Endothelial cell of umbilical vein (primary cell): ENCODE measurements around the gene TTLL5. TPM values are rescaled to one million over a fixed set of nuclear protein-coding genes. Genes with fewer than 3 reads are reported as not detected.

Experiments
- BruUV-seq: library from RNA; stranded (reverse); fragments of 400-500 nt; replicated peaks from 2 replicates; lab custom pipeline; 2021; lab: Mats Ljungman, UMichigan
- CTCF ChIA-PET: fragments of 300-600, 350-600 bp; sonication (Branson Sonifier 250); formaldehyde crosslinking; loops from one replicate; lab custom pipeline; 2021; ENCODE audit warnings: antibody characterized with exemption, inconsistent platforms; lab: Charles Lee
- POLR2A ChIA-PET: fragments of 300-600, 350-600 bp; sonication (Branson Sonifier 250); formaldehyde crosslinking; loops from one replicate; lab custom pipeline; 2021; ENCODE audit warnings: antibody characterized with exemption, inconsistent platforms; lab: Charles Lee
- DNase-seq: peaks from one replicate; pipeline ENCODE4 v3.0.0-alpha.2; 2011; ENCODE audit warnings: low read depth, low spot score
- FAIRE-seq: peaks from 2 replicates; lab custom pipeline; 2011; peaks lifted over from hg19 to GRCh38; lab: Jason Lieb, UNC
- H2AFZ ChIP-seq: 2 replicates; pipeline ENCODE4 v1.6.0; 2012; ENCODE audit warnings: low read depth, low read length, control low read depth, inconsistent platforms
- H3K27ac ChIP-seq: 2 replicates; pipeline ENCODE4 v1.5.1; 2011; ENCODE audit warnings: low read depth, mild to moderate bottlenecking, control low read depth, low read length, moderate library complexity; ENCODE audit not compliant: insufficient read depth
- H3K27me3 ChIP-seq, 2 experiments: 2 replicates each; pipeline versions ENCODE4 v1.6.0 to v1.6.1; 2011; ENCODE audit warnings: low read length in 2 of 2, mixed read lengths in 1 of 2; ENCODE audit not compliant: control insufficient read depth in 2 of 2, insufficient read depth in 2 of 2
- H3K36me3 ChIP-seq, 2 experiments: 2 replicates in 1 of 2; 3 replicates in 1 of 2; pipeline ENCODE4 v1.5.1; 2011; ENCODE audit warnings: low read length in 2 of 2, mild to moderate bottlenecking in 1 of 2, moderate library complexity in 1 of 2; ENCODE audit not compliant: control insufficient read depth in 2 of 2, insufficient read depth in 2 of 2; ENCODE audit errors: extremely low read depth in 1 of 2
- H3K4me1 ChIP-seq: 3 replicates; pipeline ENCODE4 v1.5.1; 2011; ENCODE audit warnings: mild to moderate bottlenecking, low read length; ENCODE audit not compliant: control insufficient read depth, insufficient read depth; ENCODE audit errors: extremely low read depth
- H3K4me2 ChIP-seq: 2 replicates; pipeline ENCODE4 v1.6.1; 2011; ENCODE audit warnings: low read length, control low read depth, mixed read lengths; ENCODE audit not compliant: insufficient read depth
- H3K4me3 ChIP-seq, 3 experiments: fragments of 200-600 bp in 1 of 3; sonication (generic), shearing (Covaris generic) in 1 of 3; replicated peaks in 1 of 3; 2 replicates each; pipeline ENCODE4 v1.5.1; 2011 to 2016; ENCODE audit warnings: control low read depth in 3 of 3, low read length in 3 of 3, mild to moderate bottlenecking in 2 of 3, inconsistent platforms in 1 of 3, low read depth in 1 of 3, moderate library complexity in 1 of 3; ENCODE audit not compliant: insufficient read depth in 1 of 3
- H3K79me2 ChIP-seq: 2 replicates; pipeline ENCODE4 v1.6.0; 2012; ENCODE audit warnings: low read length, inconsistent platforms; ENCODE audit not compliant: control insufficient read depth, insufficient read depth
- H3K9ac ChIP-seq: replicated peaks from 2 replicates; pipeline ENCODE3; 2011; ENCODE audit warnings: low read length, control low read depth; ENCODE audit not compliant: insufficient read depth; ENCODE audit errors: extremely low read depth
- H3K9me1 ChIP-seq: replicated peaks from 3 replicates; pipeline ENCODE4 v1.6.0; 2011; ENCODE audit warnings: mild to moderate bottlenecking, low read length; ENCODE audit not compliant: control insufficient read depth, insufficient read depth; ENCODE audit errors: extremely low read depth
- H3K9me3 ChIP-seq: replicated peaks from 2 replicates; pipeline ENCODE4 v1.5.1; 2012; ENCODE audit warnings: low read length, inconsistent platforms; ENCODE audit not compliant: control insufficient read depth, insufficient read depth
- H4K20me1 ChIP-seq: replicated peaks from 2 replicates; pipeline ENCODE3; 2011; ENCODE audit warnings: mild to moderate bottlenecking, low read length; ENCODE audit not compliant: control insufficient read depth, insufficient read depth; ENCODE audit errors: extremely low read depth
- CTCF ChIP-seq, 2 donors: IDR thresholded peaks; 1 replicate in 1 of 2; 2 replicates in 1 of 2; pipeline ENCODE4 v1.5.1; 2011; ENCODE audit warnings: low read length in 2 of 2, mild to moderate bottlenecking in 2 of 2, moderate library complexity in 2 of 2, control low read depth in 1 of 2, inconsistent platforms in 1 of 2, low read depth in 1 of 2; ENCODE audit not compliant: insufficient read depth in 1 of 2; ENCODE audit errors: extremely low read depth in 1 of 2
- EZH2 ChIP-seq: IDR thresholded peaks from 2 replicates; pipeline ENCODE4 v1.6.1; 2012; ENCODE audit warnings: borderline replicate concordance, low read depth, mild to moderate bottlenecking, moderate library complexity, low read length, inconsistent platforms; ENCODE audit not compliant: severe bottlenecking
- FOS ChIP-seq: IDR thresholded peaks from 2 replicates; pipeline ENCODE4 v1.6.1; 2011; ENCODE audit warnings: mild to moderate bottlenecking, low read length, moderate library complexity, borderline replicate concordance; ENCODE audit not compliant: insufficient read depth
- GATA2 ChIP-seq: IDR thresholded peaks from 2 replicates; pipeline ENCODE4 v1.7.0; 2011; ENCODE audit warnings: low read depth, mild to moderate bottlenecking, moderate library complexity, mixed read lengths, low read length; ENCODE audit not compliant: insufficient read length, insufficient read depth
- JUN ChIP-seq: IDR thresholded peaks from 2 replicates; pipeline ENCODE4 v1.6.1; 2011; ENCODE audit warnings: borderline replicate concordance, low read depth; ENCODE audit not compliant: insufficient read length, insufficient read depth
- MAX ChIP-seq: IDR thresholded peaks from 2 replicates; pipeline ENCODE4 v1.6.1; 2011; ENCODE audit not compliant: insufficient read depth, insufficient read length
- MYC ChIP-seq: IDR thresholded peaks from one replicate; pipeline ENCODE4 v1.6.1; 2011; ENCODE audit warnings: mild to moderate bottlenecking, low read depth, low read length
- POLR2A ChIP-seq: IDR thresholded peaks from 2 replicates; pipeline ENCODE4 v1.6.1; 2012; ENCODE audit warnings: low read depth, mild to moderate bottlenecking, control low read depth, low read length
- POLR2AphosphoS5 ChIP-seq: IDR thresholded peaks from 2 replicates; pipeline ENCODE4 v1.6.1; 2012; ENCODE audit warnings: low read depth, mild to moderate bottlenecking, control low read depth, low read length, moderate library complexity; ENCODE audit not compliant: insufficient read depth
- dilution Hi-C: fragments of 300-500 bp; cut with MboI; formaldehyde crosslinking; loops from one replicate; pipeline ENCODE4 v1.15.0; 2019; ENCODE audit warnings: low sequenced_read_pairs; ENCODE audit not compliant: extremely low pct_ligation_motif_present
- intact Hi-C: fragments of 100-400 bp; cut with micrococcal nuclease; formaldehyde crosslinking; loops from one replicate; pipeline ENCODE4 v1.10.0; 2022
- polyA plus RNA-seq, 4 experiments: library from polyadenylated mRNA; depleted of rRNA in 3 of 4; stranded (reverse) in 3 of 4; unstranded in 1 of 4; fragments of >200 nt; gene quantifications; 2 replicates each; pipeline versions ENCODE4 v1.2.1 to v1.2.3, GENCODE V29; 2011 to 2012; ENCODE audit warnings: missing spikeins in 1 of 4
- total RNA-seq: library from RNA; stranded (reverse); gene quantifications from 2 replicates; pipeline ENCODE4 v1.2.3, GENCODE V29; 2021

TTLL5 gene
- total and polyA plus RNA-seq, 2 donors (not counting 3 experiments of a cell fraction or from before 2014, with no cell fraction given) = 33.2 to 93.6 TPM

- H3K4me2 ChIP-seq = no peak overlapping the region
- no peaks in the 10 kb centered on the region for H3K79me2 ChIP-seq
- no peaks in the 10 kb centered on the region for H3K9me3 ChIP-seq
- no TSS peak for BruUV-seq
- no peak overlapping the region for H3K9ac ChIP-seq
- no peak for TF ChIP-seq POLR2AphosphoS5
- TF ChIP-seq JUN = no peak
- TF ChIP-seq CTCF (IDR thresholded peaks at IDR 0.05; ENCODE audit: extremely low read depth in 1 of 2, insufficient read depth in 1 of 2, low read depth in 1 of 2, low read length in 2 of 2) = no peak
- TF ChIP-seq EZH2 = no peak
- TF ChIP-seq MYC = no peak
- no peak for TF ChIP-seq MAX
- TF ChIP-seq GATA2 = no peak
- TF ChIP-seq FOS = no peak
- TF ChIP-seq POLR2A = no peak
- H4K20me1 ChIP-seq = no peaks in the 10 kb centered on the region
- dilution Hi-C loops = no loop called here
- no peak overlapping the region for H3K27ac ChIP-seq
- POLR2A ChIA-PET = no interaction called here
- DNase-seq (no peak), FAIRE-seq (no peak)
- H3K4me1 ChIP-seq = no peaks in the 10 kb centered on the region
- no peak overlapping the region for H3K4me3 ChIP-seq
- no peak overlapping the region for H2AFZ ChIP-seq
- no peaks in the 10 kb centered on the region for H3K9me1 ChIP-seq
- peaks cover 3 to 5% of the 10 kb centered on the region in 2 experiments for H3K36me3 ChIP-seq
- CTCF ChIA-PET = interaction anchor here (0.9 to 3.6 kb wide), 6 partner anchors 10 to 80 kb away, joined by 3 to 17 read pairs (median 3); no protein-coding TSS in a partner anchor
- no peaks in the 10 kb centered on the region for H3K27me3 ChIP-seq
- intact Hi-C loops = no loop called here
Observed at GRCh38 chr14:75826599-75826998, 165.6 kb downstream of the TTLL5 start.
